Nephron progenitor cell (in vitro differentiated cells): ENCODE data around the gene LDLRAD4.
A peak's percentile ranks its signal among the peaks of the same experiment; 100 is the strongest.

Experiments used
- DNase-seq: peaks from one replicate; pipeline ENCODE4 v3.0.0; 2021
- H3K27ac Mint-ChIP-seq: 2 replicates; pipeline ENCODE4 v1.8.0; 2021; ENCODE audit warnings: mild to moderate bottlenecking, moderate library complexity, mixed read lengths
- H3K27me3 Mint-ChIP-seq: 2 replicates; pipeline ENCODE4 v1.8.0; 2021; ENCODE audit warnings: mild to moderate bottlenecking, low read depth, mixed read lengths; ENCODE audit not compliant: poor library complexity
- H3K36me3 Mint-ChIP-seq: 2 replicates; pipeline ENCODE4 v1.8.0; 2021; ENCODE audit warnings: low read depth, mixed read lengths
- H3K4me1 Mint-ChIP-seq: 2 replicates; pipeline ENCODE4 v1.8.0; 2021; ENCODE audit warnings: mixed read lengths
- H3K4me3 Mint-ChIP-seq: 2 replicates; pipeline ENCODE4 v1.8.0; 2021; ENCODE audit warnings: mild to moderate bottlenecking, moderate library complexity, mixed read lengths
- H3K9me3 Mint-ChIP-seq: 2 replicates; pipeline ENCODE4 v1.8.0; 2021; ENCODE audit warnings: mild to moderate bottlenecking, moderate library complexity, mixed read lengths
- CTCF ChIP-seq: fragments of 200-600 bp; sonication (generic); IDR thresholded peaks from 2 replicates; pipeline ENCODE4 v1.5.0; 2021; ENCODE audit warnings: antibody characterized with exemption

The LDLRAD4 gene

DNA sequence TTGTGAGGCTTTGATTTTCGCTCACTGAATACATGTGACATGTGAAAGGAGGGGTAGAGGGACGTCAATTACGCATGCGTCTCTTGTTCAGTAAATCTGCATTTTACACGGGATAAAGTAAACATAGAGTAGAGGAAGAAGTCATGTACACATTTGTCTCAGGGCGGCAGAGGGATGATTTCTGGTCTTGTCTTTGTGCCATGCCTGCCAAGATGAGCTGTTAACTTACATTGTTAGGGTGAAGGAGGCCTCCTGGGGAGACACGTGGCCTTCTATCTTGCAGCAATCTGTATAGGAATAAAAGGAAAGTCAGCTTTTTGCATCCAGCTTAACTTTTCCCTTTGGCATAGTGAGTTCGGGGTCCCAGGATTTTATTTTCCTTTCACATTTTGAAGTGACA, 106.3 kb downstream of the LDLRAD4 start:
- no peak overlapping the region for H3K4me3 Mint-ChIP-seq
- H3K36me3 Mint-ChIP-seq, result no peaks in the 10 kb centered on the region
- peaks cover 19% of the 10 kb centered on the region for H3K4me1 Mint-ChIP-seq
- DNase-seq, result no peak
- TF ChIP-seq CTCF, result no peak
- peaks cover 22% of the 10 kb centered on the region for H3K27me3 Mint-ChIP-seq
- H3K9me3 Mint-ChIP-seq, result peaks cover 13% of the 10 kb centered on the region
- H3K27ac Mint-ChIP-seq, result peak overlapping the region; percentile 21

- no peak for DNase-seq
- no peak for TF ChIP-seq CTCF
- H3K27me3 Mint-ChIP-seq, result peaks cover 31% of the 10 kb centered on the region
- no peak overlapping the region for H3K4me3 Mint-ChIP-seq
- H3K36me3 Mint-ChIP-seq, result no peaks in the 10 kb centered on the region
- peaks cover 16% of the 10 kb centered on the region for H3K9me3 Mint-ChIP-seq
- H3K4me1 Mint-ChIP-seq, result peaks cover 19% of the 10 kb centered on the region
- no peak overlapping the region for H3K27ac Mint-ChIP-seq
Observed at GRCh38 chr18:13328213-13328612, 109.7 kb downstream of the LDLRAD4 start.

GRCh38 chr18:13330996-13331395, 112.4 kb downstream of the LDLRAD4 start:
- peaks cover 30% of the 10 kb centered on the region for H3K9me3 Mint-ChIP-seq
- peaks cover 23% of the 10 kb centered on the region for H3K27me3 Mint-ChIP-seq
- no peak for TF ChIP-seq CTCF
- DNase-seq, result no peak
- H3K4me3 Mint-ChIP-seq, result no peak overlapping the region
- no peak overlapping the region for H3K27ac Mint-ChIP-seq
- peaks cover 4% of the 10 kb centered on the region for H3K4me1 Mint-ChIP-seq
- no peaks in the 10 kb centered on the region for H3K36me3 Mint-ChIP-seq

- Mint-ChIP-seq H3K4me3 (no peak overlapping the region), H3K9me3 (peaks cover 29% of the 10 kb centered on the region), H3K27ac (no peak overlapping the region), H3K27me3 (peaks cover 27% of the 10 kb centered on the region), H3K36me3 (no peaks in the 10 kb centered on the region), H3K4me1 (no peaks in the 10 kb centered on the region)
- no peak for DNase-seq
- TF ChIP-seq CTCF, result no peak
Observed at GRCh38 chr18:13331846-13332245, 113.3 kb downstream of the LDLRAD4 start.

DNA sequence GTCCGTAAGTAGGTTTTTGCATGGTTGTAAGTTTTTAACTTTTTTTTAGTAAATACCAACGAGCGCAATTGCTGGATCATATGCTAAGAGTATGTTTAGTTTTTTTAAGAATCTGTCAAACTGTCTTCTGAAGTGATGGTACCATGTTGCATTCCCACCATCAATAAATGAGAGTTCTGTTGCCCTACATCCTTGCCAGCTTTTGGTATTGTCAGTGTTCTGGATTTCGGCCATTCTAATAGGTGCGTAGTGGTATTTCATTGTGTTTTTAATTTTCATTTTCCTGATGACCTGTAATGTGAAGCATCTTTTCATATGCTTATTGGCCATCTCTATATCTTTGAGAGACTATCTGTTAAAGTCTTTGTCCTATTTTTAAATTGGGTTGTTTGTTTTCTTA, 114.3 kb downstream of the LDLRAD4 start:
- peaks cover 19% of the 10 kb centered on the region for H3K27me3 Mint-ChIP-seq
- H3K36me3 Mint-ChIP-seq, result no peaks in the 10 kb centered on the region
- no peak for DNase-seq
- peaks cover 23% of the 10 kb centered on the region for H3K9me3 Mint-ChIP-seq
- no peak for TF ChIP-seq CTCF
- no peak overlapping the region for H3K4me3 Mint-ChIP-seq
- no peak overlapping the region for H3K27ac Mint-ChIP-seq
- no peaks in the 10 kb centered on the region for H3K4me1 Mint-ChIP-seq

DNA sequence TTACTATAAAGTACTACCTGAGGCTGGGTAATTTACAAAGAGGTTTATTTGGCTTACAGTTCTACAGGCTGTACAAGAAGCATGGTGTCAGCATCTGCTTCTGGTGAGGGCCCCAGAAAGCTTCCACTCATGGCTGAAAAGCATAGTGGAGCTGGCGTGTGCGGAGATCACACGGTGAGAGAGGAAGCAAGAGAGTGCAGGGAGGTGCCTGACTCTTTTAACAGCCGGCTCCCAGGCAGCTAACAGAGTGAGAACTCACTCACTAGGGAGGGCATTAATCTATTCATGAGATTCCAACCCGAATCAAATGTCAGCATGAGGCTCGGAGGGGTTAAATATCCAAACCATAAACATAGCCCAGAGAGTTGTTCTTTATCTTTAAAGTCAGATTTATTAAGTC, 117.3 kb downstream of the LDLRAD4 start:
- Mint-ChIP-seq H3K27me3 (peaks cover 14% of the 10 kb centered on the region), H3K36me3 (no peaks in the 10 kb centered on the region), H3K9me3 (peaks cover 20% of the 10 kb centered on the region), H3K4me3 (no peak overlapping the region), H3K4me1 (peaks cover 6% of the 10 kb centered on the region), H3K27ac (no peak overlapping the region)
- no peak for TF ChIP-seq CTCF
- DNase-seq, result no peak
